ENCODE measurements around the gene GRK4.

GRK4 gene

DNA sequence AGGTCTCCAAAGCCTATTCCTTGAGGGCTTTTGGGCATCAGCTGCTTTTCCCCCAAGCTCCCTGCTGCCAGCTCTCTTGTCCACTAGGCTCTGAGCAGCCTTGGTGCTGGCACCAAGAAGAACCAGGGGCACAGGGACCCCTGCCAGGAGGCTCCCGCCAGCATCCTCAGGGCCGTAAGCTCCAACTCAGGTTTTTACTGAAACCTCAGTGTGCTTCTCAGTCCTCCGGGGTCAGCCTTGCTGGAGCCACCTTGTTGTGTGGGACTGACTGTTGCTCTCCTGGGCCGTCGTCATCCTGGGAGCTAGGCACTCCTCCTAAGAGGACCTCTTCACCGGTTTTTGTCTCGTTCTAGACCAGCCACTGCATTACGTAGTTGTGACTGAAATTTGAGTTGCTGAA lies 39.1 kb upstream of the GRK4 start:
- TF ChIP-seq, protein P1, sequence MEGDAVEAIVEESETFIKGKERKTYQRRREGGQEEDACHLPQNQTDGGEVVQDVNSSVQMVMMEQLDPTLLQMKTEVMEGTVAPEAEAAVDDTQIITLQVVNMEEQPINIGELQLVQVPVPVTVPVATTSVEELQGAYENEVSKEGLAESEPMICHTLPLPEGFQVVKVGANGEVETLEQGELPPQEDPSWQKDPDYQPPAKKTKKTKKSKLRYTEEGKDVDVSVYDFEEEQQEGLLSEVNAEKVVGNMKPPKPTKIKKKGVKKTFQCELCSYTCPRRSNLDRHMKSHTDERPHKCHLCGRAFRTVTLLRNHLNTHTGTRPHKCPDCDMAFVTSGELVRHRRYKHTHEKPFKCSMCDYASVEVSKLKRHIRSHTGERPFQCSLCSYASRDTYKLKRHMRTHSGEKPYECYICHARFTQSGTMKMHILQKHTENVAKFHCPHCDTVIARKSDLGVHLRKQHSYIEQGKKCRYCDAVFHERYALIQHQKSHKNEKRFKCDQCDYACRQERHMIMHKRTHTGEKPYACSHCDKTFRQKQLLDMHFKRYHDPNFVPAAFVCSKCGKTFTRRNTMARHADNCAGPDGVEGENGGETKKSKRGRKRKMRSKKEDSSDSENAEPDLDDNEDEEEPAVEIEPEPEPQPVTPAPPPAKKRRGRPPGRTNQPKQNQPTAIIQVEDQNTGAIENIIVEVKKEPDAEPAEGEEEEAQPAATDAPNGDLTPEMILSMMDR (IDR thresholded peaks at IDR 0.05; ENCODE audit: borderline replicate concordance, insufficient read depth, low read depth, low read length) = no peak
- no peak overlapping the region for H3K4me3 ChIP-seq (ENCODE audit: low read depth, low read length)

DNA sequence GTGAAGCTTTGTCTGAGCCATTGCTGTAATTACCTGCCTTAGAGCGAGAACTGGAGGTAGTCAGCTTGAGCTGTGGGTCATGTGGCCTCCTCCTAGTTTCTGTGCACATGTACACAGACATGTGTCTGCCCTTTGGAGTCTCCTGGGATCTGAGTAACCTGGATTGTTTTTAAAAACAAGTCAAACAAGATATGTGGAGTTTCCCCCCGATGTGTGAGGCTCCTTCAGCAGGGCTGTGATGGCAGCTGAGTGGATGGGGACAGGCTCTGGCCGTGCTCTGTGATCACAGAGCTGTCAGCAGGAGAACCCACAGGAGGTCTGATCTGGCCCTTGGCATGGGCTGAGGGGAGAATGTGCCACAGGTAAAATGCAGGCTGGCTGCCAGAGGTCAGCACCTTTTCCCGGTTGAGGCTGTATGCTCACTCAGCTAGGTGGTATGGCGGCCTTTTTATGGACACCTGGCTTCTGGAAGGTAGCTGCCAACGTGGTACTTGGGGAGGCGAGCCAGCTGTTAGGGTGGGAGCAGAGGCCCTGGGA lies 38.5 kb upstream of the GRK4 start:
- no peak overlapping the region for H3K4me3 ChIP-seq (ENCODE audit: low read depth, low read length)
- TF ChIP-seq, protein P1 (IDR thresholded peaks at IDR 0.05; ENCODE audit: borderline replicate concordance, insufficient read depth, low read depth, low read length) = no peak

DNA sequence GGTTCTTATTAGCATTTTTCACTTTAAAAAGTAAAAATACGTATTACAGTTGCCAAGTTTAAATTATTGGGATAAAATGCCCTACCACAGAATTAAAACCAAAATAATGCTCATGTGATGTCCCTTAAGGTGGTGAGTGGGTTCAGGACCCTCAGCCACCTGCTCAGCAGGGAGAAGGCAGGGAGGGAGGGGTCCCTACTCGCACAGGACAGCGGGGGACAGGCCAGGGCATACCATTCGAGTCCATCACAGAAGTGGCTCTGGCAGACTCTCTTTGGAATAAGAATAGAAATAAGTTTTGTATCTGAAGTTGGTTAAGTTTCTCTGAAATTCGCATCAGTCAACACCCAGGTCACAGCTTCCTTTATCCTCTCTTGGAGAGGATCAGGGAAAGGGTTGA lies 37.9 kb upstream of the GRK4 start:
- no peak overlapping the region for H3K4me3 ChIP-seq (ENCODE audit: low read depth, low read length)
- TF ChIP-seq, protein P1 (IDR thresholded peaks at IDR 0.05; ENCODE audit: borderline replicate concordance, insufficient read depth, low read depth, low read length) = no peak

DNA sequence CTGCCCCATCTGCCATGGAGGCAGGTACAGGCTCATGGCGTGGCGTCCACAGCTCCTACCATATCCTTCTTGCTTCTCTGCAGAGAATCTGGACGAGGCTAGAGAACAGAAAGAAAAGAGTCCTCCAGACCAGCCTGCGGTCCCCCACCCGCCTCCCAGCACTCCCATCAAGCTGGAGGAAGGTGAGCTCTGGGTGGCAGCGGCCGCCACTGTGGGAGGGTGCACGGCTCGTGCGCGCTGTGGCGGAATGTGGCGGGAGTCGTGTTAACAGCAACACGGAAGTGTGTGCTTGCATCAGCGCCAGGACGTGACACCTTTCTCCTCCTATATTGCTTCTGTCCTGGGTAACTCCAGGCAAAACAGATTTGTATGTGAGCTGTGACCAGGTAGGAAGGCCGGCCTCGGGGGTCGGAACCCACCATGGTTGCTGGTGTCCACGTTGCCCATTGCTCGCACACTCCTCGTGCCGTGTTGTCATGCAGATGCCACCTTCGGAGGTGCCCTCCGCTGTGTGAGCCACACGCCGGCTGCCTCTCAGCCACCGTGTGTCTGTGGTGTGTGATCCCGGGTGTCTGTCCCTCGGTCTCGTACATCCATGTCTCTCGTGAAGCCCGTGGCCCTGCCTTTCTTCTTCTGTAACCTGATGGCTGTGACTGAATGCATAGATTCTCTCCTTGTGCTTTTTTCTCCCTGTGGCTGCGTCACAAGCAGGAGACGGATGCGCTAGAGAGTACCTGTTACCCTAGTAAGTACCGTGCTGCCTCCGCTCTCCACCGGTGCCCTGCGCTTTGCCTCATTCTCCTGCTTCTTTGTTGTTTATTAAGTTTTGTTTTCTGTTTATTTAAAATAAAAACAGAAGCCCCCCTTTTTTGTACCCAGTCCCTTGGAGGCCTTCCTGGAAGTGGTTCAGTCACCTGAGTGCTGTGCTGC lies 37.2 kb upstream of the GRK4 start:
- no peak overlapping the region for H3K4me3 ChIP-seq (ENCODE audit: low read depth, low read length)
- TF ChIP-seq, protein P1 (IDR thresholded peaks at IDR 0.05; ENCODE audit: borderline replicate concordance, insufficient read depth, low read depth, low read length) = no peak

DNA sequence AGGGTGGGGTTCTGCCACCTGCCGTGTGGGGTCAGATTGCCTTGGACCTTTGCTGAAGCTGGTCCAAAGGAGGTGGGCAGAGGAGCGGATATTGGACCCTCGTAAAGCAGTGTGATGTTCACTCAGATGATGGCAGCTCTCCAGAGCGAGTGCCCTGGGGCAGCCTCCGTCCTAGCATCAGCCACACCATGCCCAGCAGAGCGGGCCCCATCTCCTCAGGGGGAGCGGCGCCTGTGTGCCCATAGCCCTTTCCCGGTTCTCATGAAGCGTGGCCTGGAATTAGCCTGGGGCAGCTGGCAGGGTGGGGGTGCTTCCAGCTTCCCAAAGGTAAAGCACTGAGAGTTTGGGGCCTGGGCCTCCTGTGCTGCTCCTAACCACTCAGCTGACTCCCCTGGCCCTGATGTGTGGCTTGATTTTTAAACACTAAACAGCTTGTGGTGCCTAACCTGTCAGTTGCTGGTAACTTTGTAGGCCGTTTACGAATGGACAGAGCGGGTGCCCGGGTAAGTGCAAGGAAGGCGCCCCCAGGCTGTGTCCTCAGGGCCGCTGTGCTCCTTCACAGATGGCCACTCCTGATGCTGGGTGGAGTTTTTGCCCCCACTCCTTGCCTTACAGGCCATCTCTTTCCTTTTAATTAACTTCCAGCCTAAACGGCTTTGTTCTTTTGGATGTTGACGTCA lies 36.2 kb upstream of the GRK4 start:
- TF ChIP-seq, protein P1 (IDR thresholded peaks at IDR 0.05; ENCODE audit: borderline replicate concordance, insufficient read depth, low read depth, low read length) = no peak

DNA sequence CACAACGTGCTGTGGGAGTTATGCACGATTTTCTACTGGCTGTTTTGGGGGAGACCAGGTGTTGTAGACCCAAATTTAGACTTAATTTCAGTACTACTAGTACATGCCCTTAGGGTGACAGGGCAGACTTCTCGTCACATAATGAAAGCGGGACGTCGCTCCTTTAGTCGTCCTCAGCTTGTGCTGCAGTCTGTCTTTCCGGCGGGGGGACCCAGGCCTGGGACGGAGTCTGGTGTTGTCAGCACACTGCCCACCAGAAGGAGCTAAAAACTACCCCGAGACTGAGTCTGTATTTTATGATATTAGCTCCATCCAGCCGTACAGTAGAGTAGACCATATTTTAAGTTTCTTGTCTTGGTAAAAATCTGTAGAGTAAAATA lies 35.7 kb upstream of the GRK4 start:
- TF ChIP-seq, protein P1 (IDR thresholded peaks at IDR 0.05; ENCODE audit: borderline replicate concordance, insufficient read depth, low read depth, low read length) = no peak
- no peak overlapping the region for H3K4me3 ChIP-seq (ENCODE audit: low read depth, low read length)

More for the DNA sequence above, 36.2 kb upstream of the GRK4 start:
- H3K4me3 ChIP-seq (ENCODE audit: low read depth, low read length) = no peak overlapping the region

All from GM12875 (cell line).